A204.1 (cell line): ENCODE results near the gene PLA2G2E.
"Not testable (repeated sequence)": the region's sequence is repeated elsewhere in the genome, so short reads cannot be mapped to it uniquely, and the experiment has no call there.

ENCODE experiments used
- FAIRE-seq: peaks from 2 replicates; lab custom pipeline; 2012; peaks lifted over from hg19 to GRCh38; lab: Jason Lieb, UNC

The PLA2G2E gene

GRCh38 chr1:19882111-19883071, 41.0 kb downstream of the PLA2G2E start, which contains the start of gene OTUD3:
OTUD3 (plus strand) TSS chr1:19882395; CDS start chr1:19882514, 119 bp downstream.
- FAIRE-seq: peak; percentile 95

GRCh38 chr1:19880841-19881240, 42.6 kb downstream of the PLA2G2E start:
- not testable (repeated sequence) for FAIRE-seq

- no peak for FAIRE-seq
Measured at GRCh38 chr1:19879661-19880060, 43.8 kb downstream of the PLA2G2E start.

DNA sequence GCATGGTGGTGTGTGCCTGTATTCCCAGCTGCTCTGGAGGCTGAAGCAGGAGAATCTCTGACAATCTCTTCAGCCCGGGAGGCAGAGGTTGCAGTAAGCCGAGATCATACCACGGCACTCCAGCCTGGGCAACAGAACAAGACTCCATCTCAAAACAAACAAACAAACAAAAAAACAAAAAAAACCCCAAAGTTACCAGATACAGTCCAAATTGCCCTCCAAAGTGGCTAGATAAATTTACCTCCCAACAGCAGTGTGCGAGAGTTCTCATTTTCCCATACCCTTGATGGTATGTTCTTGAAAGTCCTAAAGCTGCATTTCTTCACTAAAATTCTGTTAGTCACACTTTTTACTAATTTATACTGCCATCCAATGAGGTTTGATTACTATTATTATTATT, 44.2 kb downstream of the PLA2G2E start:
- FAIRE-seq: no peak

- no peak for FAIRE-seq
Measured at GRCh38 chr1:19878637-19878985, 44.8 kb downstream of the PLA2G2E start.

- no peak for FAIRE-seq
Measured at GRCh38 chr1:19877821-19878636, 45.4 kb downstream of the PLA2G2E start.

GRCh38 chr1:19877181-19877750, 46.2 kb downstream of the PLA2G2E start:
- no peak for FAIRE-seq

DNA sequence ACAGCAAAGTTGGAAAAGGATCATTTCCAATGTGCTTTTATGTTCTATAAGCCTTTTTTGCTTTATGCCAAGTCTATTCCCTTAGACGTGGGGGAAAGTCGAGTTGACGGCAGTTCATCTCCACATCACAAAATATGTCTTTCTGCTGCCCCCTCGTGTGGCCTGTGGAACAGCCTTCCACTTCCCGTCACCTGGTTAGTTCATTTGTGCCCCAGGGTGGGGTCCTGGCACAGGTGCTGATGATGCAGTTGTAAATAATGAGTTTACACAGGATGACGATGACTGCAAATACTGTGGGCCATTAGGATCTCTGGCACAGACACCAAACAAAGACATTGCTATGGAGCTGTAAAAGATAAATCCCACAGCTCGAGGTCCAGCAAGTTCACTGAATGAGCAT, 51.2 kb downstream of the PLA2G2E start:
- FAIRE-seq: no peak
